Stimulated activated CD4-positive, alpha-beta T cell treated with anti-CD3 and anti-CD28 coated beads, Interleukin-4, amount 100 ng/mL, for 48 hours (primary cell): Measurements from ENCODE around the gene TLE7.

ENCODE experiments used
- DNase-seq, 2 donors: peaks; one replicate each; pipeline ENCODE4 v3.0.0-alpha.2; 2020; ENCODE audit warnings: low read depth in 2 of 2

Gene TLE7

DNA sequence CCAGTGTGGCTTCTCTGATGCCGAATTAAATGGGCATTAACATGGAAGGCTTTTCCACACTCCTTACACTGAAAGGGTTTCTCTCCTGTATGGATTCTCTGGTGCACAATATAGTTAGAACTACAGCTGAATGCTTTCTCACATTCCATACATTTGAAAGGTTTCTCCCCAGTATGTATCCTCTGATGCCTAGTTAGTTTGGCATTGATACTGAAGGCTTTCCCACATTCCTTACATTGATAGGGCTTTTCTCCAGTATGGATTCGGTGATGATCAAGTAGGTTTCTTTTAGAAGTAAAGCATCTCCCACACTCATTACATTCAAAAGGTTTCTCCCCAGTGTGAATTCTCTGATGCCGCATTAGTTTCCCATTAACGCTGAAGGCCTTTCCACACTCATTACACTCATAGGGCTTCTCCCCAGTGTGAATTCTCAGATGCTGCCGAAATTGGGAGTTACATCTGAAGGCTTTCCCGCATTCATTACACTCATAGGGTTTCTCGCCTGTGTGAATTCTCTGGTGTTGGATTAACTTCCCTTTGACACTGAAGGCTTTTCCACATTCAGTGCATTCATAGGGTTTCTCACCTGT, 6.5 kb upstream of the TLE7 start:
- no peak for DNase-seq

- no peak for DNase-seq
Measured at GRCh38 chr16:71443714-71444113, 1.9 kb upstream of the TLE7 start.

DNA sequence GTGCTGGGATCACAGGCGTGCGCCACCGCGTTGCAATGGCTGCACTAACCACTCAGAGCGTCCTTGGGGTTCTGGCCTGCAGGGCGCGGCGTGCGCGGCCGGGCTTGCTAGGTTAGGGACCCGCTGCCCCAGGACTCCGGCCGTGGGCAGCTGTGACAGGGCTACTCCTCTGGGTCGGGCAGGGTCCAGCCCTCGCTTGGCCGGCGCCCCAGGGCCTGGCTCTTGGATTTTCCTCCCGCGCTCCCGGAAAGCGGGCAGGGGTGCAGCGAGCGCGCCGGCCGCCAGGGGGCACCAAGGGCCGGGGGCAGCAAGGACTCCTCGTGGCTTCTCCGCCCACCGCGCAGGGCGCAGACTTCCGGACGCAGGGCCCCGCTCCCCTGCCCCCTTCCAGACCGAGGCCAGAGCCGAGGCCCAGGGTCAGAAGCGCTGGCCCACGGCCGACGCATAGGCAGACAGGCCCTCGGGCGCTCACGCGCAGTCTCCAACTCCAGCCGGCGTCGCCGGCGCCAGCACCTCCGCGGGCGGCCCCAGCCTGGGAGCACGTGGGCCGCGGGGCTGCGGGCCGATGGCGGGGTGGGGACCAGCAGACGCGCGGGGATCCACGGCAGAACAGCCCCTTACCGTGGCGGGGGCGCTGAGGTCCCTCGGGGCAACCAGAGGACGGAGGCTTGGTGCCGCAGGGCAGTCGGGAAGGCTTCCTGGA, 355 bp downstream of the TLE7 start:
- peak; percentile 21 to 32 for DNase-seq

DNA sequence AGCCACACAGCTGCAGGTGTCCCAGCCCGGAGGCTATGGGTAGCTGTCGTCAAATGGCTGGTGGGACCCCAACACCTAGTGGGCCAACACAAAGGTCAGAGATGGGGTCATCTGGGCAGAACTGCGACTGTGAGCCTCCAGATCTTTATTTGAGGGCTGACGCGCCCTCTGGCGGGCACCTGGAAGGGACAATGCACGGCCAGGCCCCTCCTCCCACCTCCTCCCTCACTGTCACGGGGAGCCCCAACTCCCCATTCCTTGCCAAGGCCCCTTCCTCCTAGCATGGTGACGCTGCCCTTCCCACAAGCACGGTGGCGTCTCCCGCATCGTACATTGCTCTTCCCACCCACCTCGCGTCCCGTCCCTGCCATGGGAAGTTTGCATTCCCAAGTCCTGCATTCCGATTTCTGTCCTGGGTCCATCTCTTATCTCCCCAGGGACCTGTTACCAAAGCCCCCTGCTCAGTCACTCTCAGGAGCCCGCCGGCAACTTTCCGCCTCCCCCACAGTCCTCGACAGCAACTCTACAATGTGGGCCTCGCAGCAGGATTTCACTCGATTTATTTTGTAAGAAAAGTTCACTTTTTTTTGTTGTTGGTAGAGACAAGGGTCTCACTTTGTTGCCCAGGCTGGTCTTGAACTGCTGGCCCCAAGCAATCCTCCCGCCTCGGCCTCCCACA, 1.0 kb downstream of the TLE7 start:
- peak in 1 of 2 donors; percentile 5 for DNase-seq

DNA sequence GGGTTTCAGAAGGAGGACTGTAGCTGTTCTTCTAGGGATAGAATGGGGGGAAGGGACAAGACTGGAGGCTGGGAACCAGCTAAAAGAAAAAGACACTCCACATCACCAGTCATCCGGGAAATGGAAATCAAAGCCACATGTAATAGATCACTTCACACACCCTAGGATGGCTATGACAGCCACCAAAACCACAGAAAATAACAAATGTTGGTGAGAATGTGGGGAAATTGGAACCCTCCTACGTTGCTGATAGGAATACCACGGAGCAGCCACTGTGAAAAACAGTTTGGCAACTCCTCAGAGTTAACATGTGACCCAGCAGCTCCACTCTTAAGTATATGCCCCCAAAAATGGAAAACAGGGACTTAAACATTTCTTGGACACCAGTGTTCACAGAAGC, 2.3 kb downstream of the TLE7 start:
- DNase-seq = no peak

GRCh38 chr16:71436473-71436872, 5.4 kb downstream of the TLE7 start:
- no peak for DNase-seq

GRCh38 chr16:71432906-71433305, 8.9 kb downstream of the TLE7 start:
- DNase-seq = no peak

DNA sequence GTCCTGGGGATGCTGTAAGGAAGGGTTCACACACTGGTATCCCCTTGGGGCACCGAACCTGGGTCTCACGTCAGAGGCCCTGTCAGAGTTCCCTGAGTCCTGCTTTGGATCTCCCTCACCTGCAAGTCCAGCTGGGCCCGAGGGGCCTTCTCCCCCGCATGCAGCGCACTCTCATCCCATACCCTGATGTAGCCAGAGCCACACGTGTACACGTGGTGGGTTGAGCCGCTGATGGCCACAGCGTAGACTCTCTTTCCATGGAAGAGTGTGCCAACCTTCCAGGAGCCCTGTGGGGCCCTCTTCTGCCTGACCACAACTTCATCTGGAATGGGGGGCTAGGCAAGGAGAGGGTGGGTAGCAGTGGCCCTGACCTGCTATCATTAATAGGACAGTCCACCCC, 9.9 kb downstream of the TLE7 start:
- no peak for DNase-seq

GRCh38 chr16:71431176-71431575, 10.7 kb downstream of the TLE7 start:
- no peak for DNase-seq

DNA sequence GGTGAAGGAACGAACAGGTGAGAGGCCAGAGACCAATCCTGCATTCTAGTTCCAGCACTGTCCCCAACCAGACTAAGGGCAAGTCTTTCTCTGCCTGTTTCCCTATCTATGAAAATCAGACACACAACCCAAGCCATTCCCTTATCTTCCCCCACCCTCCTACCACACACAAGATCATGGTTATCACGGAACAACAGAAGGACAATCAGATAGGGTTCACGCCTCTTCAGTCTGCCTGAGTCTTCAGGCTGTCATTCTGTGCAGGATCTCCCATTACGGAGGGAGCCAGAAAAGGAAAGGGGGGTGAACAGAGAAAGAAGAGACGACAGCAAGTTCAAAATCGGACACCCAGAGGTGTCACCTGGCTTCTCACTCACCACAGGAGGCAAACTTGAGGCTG, 11.1 kb downstream of the TLE7 start:
- DNase-seq = no peak

- DNase-seq = no peak
Measured at GRCh38 chr16:71429581-71429980, 12.3 kb downstream of the TLE7 start.

DNA sequence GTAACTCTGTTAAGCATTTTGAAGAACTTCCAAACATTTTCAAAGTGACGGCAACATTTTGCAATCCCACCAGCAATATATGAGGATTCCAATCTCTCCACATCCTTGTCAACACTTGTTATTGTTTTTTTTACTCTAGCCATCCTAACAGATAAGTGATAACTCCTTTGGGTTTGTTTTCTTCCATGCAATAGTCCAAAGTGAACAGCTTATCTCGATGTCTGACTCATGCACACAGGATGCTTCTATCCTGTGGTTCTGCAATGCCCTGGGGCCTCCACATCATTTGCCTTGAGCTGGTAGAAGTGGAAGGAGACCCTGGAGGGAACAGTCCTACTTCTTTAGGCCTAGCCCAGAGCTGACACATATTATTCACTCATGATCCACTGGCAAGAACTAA, 13.0 kb downstream of the TLE7 start:
- DNase-seq = no peak

DNA sequence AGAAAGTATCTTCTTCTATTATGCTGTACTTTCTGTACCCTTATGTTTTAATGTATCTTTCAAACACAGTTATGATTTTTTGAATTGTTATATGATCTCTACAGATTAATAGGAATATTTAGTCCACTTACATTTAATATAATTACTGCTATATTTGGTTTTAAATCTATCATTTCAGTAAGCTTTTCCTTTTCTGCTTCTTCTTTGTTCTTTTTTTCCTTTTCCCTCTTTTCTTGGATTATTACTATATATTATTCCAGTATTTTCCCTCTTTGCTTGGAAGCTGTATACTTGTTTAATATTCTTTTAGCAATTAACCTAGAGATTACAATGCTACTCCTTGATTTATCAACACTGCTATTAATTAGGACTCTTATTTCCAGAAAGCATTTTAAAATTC, 13.5 kb downstream of the TLE7 start:
- no peak for DNase-seq

- DNase-seq = no peak
Measured at GRCh38 chr16:71426880-71427615, 14.8 kb downstream of the TLE7 start.

- peak; percentile 13 to 41 for DNase-seq
Measured at GRCh38 chr16:71426069-71426879, 15.6 kb downstream of the TLE7 start.

DNA sequence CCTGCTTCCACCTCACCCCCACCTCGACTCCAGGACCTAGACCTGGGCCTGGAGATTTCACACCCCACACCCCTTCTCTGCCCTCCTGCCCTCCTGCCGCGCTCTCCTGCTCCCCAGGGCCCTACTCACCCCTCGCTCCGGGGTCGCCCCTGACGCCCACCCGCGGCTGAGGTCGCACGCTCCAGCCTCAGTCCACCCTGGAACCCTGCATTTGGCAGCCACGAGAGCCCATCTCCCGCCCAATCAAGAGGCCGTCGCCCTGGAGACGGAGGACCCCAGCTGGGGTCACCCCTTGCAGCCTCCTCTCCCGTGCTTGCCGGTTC, 16.1 kb downstream of the TLE7 start:
- DNase-seq = no peak

GRCh38 chr16:71424626-71425025, 17.2 kb downstream of the TLE7 start:
- no peak for DNase-seq

GRCh38 chr16:71423865-71424264, 18.0 kb downstream of the TLE7 start:
- no peak for DNase-seq

- no peak for DNase-seq
Measured at GRCh38 chr16:71423016-71423415, 18.8 kb downstream of the TLE7 start.

- DNase-seq = peak; percentile 14 to 26
Measured at GRCh38 chr16:71421911-71422310, 19.9 kb downstream of the TLE7 start.

- DNase-seq = no peak
Measured at GRCh38 chr16:71414038-71414437, 27.8 kb downstream of the TLE7 start.

DNA sequence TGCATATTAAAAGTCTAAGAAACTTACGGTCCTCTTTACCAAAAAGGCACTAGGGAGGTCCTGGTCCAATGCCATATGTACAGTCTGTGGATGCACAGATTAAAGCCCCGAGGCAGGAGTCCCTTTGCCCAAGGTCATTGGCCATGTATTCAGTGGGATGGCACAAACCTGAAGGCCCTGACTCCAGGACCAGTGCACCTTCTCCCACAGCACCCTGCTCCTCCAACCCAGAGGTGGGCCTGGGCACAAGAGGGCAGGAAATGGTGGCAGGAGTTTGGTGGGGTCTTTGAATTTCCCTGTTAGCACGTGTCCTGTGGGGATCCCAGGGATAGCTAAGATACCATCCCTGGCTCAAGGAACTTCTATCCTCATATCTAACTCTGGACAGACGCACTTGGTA, 28.5 kb downstream of the TLE7 start:
- DNase-seq = no peak
